Transverse colon (tissue), 4 donors: ENCODE measurements around the gene CFAP97D2.
A peak's percentile ranks its signal among the peaks of the same experiment; 100 is the strongest.

ENCODE experiments used
- CTCF ChIP-seq, 5 experiments: fragments of 200-600 bp in 3 of 5; fragments of 450-650 bp in 2 of 5; sonication (generic) in 3 of 5; IDR thresholded peaks; 1 replicate in 2 of 5; 2 replicates in 3 of 5; pipeline ENCODE4 v1.5.1; 2016 to 2017; ENCODE audit warnings: antibody characterized with exemption in 5 of 5, inconsistent platforms in 3 of 5, mild to moderate bottlenecking in 2 of 5, moderate library complexity in 1 of 5
- POLR2AphosphoS5 ChIP-seq, 3 donors: sonication (generic); formaldehyde crosslinking; IDR thresholded peaks; one replicate each; pipeline ENCODE4 v1.6.1; 2016; ENCODE audit warnings: antibody characterized with exemption in 3 of 3

GRCh38 chr13:114151565-114152284 lies 27.3 kb upstream of the CFAP97D2 start:
- peak in 3 of 5 experiments; percentile 15 to 57 (median 41) for TF ChIP-seq CTCF (IDR thresholded peaks at IDR 0.05)
- TF ChIP-seq POLR2AphosphoS5 (IDR thresholded peaks at IDR 0.05) = peak; percentile 37 to 87 (median 81)
